SK-N-SH treated with all-trans-retinoic acid at 6 μM for 48 hours (cell line): ENCODE data around the gene LRRC8E.

ENCODE experiments used
- CSDC2 ChIP-seq: fragments of 250-450 bp; sonication (Bioruptor Pico); IDR thresholded peaks from 2 replicates; pipeline ENCODE4 v1.5.0; 2020; ENCODE audit warnings: mild to moderate bottlenecking, moderate library complexity
- GLIS3 ChIP-seq: fragments of 250-450 bp; sonication (Bioruptor Pico); IDR thresholded peaks from 2 replicates; pipeline ENCODE4 v1.5.0; 2020; ENCODE audit warnings: mild to moderate bottlenecking, moderate library complexity
- PPARA ChIP-seq: fragments of 250-450 bp; sonication (Bioruptor Pico); IDR thresholded peaks from 2 replicates; pipeline ENCODE4 v1.5.0; 2020; ENCODE audit warnings: mild to moderate bottlenecking, borderline replicate concordance
- RARB ChIP-seq: fragments of 250-450 bp; sonication (Bioruptor Pico); IDR thresholded peaks from 2 replicates; pipeline ENCODE4 v1.8.0; 2021; ENCODE audit warnings: mild to moderate bottlenecking, moderate library complexity
- SNAI2 ChIP-seq: fragments of 250-450 bp; sonication (Bioruptor Pico); IDR thresholded peaks from 2 replicates; pipeline ENCODE4 v1.5.0; 2020; ENCODE audit warnings: mild to moderate bottlenecking, moderate library complexity
- TCF4 ChIP-seq: fragments of 250-450 bp; sonication (Bioruptor Pico); IDR thresholded peaks from 2 replicates; pipeline ENCODE4 v1.8.0; 2021; ENCODE audit warnings: mild to moderate bottlenecking, moderate library complexity, borderline replicate concordance
- ZFP3 ChIP-seq: fragments of 250-450 bp; sonication (Bioruptor Pico); IDR thresholded peaks from 2 replicates; pipeline ENCODE4 v1.5.0; 2020; ENCODE audit warnings: mild to moderate bottlenecking, moderate library complexity
- ZFP30 ChIP-seq: fragments of 450-650 bp; formaldehyde crosslinking; IDR thresholded peaks from 2 replicates; pipeline ENCODE4 v1.5.0; 2022; ENCODE audit warnings: mild to moderate bottlenecking, moderate library complexity
- ZNF565 ChIP-seq: fragments of 450-650 bp; formaldehyde crosslinking; conservative IDR thresholded peaks from 2 replicates; pipeline ENCODE4 v1.5.0; 2020; ENCODE audit warnings: low read depth, mild to moderate bottlenecking, moderate library complexity
- ZNF70 ChIP-seq: fragments of 450-650 bp; formaldehyde crosslinking; IDR thresholded peaks from 2 replicates; pipeline ENCODE4 v1.5.0; 2020; ENCODE audit warnings: mild to moderate bottlenecking, moderate library complexity
- TF ChIP-seq, protein P1 (sequence below): fragments of 250-450 bp; sonication (Bioruptor Pico); IDR thresholded peaks from 2 replicates; pipeline ENCODE4 v1.8.0; 2021; ENCODE audit warnings: low read depth, mild to moderate bottlenecking, moderate library complexity, borderline replicate concordance
- TF ChIP-seq, protein P2 (sequence below): fragments of 250-450 bp; sonication (Bioruptor Pico); IDR thresholded peaks from 2 replicates; pipeline ENCODE4 v1.5.1; 2021; ENCODE audit warnings: mild to moderate bottlenecking, moderate library complexity
- TF ChIP-seq, protein P3 (sequence below): fragments of 250-450 bp; sonication (Bioruptor Pico); IDR thresholded peaks from 2 replicates; pipeline ENCODE4 v1.8.0; 2020; ENCODE audit warnings: mild to moderate bottlenecking, moderate library complexity, borderline replicate concordance
- TF ChIP-seq, protein P4 (sequence below): fragments of 250-450 bp; sonication (Bioruptor Pico); IDR thresholded peaks from 2 replicates; pipeline ENCODE4 v1.5.0; 2020; ENCODE audit warnings: mild to moderate bottlenecking, moderate library complexity

DNA sequence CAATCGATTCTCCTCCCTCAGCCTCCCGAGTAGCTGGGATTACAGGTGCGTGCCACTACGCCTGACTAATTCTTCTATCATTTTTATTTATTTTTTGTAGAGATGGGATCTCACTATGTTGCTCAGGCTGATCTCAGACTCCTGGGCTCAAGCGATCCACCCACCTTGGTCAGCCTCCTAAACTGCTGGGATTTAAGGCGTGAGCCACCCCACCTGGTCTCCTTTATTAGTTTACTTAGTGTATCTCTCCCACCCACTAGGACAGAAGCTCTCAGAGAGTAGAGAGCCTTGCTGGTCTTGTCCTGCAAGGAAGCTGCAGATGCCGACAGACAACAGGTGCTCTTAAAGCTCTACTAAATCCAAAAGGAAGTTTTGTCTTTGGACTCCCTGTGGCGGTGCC, 2.5 kb upstream of the LRRC8E start:
- TF ChIP-seq ZNF70 (CRISPR knock-in tag) = no peak
- TF ChIP-seq, protein P1, sequence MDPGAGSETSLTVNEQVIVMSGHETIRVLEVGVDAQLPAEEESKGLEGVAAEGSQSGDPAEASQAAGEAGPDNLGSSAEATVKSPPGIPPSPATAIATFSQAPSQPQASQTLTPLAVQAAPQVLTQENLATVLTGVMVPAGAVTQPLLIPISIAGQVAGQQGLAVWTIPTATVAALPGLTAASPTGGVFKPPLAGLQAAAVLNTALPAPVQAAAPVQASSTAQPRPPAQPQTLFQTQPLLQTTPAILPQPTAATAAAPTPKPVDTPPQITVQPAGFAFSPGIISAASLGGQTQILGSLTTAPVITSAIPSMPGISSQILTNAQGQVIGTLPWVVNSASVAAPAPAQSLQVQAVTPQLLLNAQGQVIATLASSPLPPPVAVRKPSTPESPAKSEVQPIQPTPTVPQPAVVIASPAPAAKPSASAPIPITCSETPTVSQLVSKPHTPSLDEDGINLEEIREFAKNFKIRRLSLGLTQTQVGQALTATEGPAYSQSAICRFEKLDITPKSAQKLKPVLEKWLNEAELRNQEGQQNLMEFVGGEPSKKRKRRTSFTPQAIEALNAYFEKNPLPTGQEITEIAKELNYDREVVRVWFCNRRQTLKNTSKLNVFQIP = no peak
- no peak for TF ChIP-seq SNAI2 (CRISPR knock-in tag)
- TF ChIP-seq TCF4 (CRISPR knock-in tag) = no peak
- TF ChIP-seq, protein P2, sequence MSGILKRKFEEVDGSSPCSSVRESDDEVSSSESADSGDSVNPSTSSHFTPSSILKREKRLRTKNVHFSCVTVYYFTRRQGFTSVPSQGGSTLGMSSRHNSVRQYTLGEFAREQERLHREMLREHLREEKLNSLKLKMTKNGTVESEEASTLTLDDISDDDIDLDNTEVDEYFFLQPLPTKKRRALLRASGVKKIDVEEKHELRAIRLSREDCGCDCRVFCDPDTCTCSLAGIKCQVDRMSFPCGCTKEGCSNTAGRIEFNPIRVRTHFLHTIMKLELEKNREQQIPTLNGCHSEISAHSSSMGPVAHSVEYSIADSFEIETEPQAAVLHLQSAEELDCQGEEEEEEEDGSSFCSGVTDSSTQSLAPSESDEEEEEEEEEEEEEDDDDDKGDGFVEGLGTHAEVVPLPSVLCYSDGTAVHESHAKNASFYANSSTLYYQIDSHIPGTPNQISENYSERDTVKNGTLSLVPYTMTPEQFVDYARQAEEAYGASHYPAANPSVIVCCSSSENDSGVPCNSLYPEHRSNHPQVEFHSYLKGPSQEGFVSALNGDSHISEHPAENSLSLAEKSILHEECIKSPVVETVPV (CRISPR knock-in tag) = no peak
- TF ChIP-seq ZFP3 = no peak
- no peak for TF ChIP-seq GLIS3 (CRISPR knock-in tag)
- no peak for TF ChIP-seq RARB (CRISPR knock-in tag)
- no peak for TF ChIP-seq ZFP30 (CRISPR knock-in tag)
- no peak for TF ChIP-seq CSDC2
- no peak for TF ChIP-seq ZNF565 (CRISPR knock-in tag)
- TF ChIP-seq, protein P3, sequence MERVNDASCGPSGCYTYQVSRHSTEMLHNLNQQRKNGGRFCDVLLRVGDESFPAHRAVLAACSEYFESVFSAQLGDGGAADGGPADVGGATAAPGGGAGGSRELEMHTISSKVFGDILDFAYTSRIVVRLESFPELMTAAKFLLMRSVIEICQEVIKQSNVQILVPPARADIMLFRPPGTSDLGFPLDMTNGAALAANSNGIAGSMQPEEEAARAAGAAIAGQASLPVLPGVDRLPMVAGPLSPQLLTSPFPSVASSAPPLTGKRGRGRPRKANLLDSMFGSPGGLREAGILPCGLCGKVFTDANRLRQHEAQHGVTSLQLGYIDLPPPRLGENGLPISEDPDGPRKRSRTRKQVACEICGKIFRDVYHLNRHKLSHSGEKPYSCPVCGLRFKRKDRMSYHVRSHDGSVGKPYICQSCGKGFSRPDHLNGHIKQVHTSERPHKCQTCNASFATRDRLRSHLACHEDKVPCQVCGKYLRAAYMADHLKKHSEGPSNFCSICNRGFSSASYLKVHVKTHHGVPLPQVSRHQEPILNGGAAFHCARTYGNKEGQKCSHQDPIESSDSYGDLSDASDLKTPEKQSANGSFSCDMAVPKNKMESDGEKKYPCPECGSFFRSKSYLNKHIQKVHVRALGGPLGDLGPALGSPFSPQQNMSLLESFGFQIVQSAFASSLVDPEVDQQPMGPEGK (CRISPR knock-in tag) = no peak
- TF ChIP-seq PPARA (CRISPR knock-in tag) = no peak
- TF ChIP-seq, protein P4, sequence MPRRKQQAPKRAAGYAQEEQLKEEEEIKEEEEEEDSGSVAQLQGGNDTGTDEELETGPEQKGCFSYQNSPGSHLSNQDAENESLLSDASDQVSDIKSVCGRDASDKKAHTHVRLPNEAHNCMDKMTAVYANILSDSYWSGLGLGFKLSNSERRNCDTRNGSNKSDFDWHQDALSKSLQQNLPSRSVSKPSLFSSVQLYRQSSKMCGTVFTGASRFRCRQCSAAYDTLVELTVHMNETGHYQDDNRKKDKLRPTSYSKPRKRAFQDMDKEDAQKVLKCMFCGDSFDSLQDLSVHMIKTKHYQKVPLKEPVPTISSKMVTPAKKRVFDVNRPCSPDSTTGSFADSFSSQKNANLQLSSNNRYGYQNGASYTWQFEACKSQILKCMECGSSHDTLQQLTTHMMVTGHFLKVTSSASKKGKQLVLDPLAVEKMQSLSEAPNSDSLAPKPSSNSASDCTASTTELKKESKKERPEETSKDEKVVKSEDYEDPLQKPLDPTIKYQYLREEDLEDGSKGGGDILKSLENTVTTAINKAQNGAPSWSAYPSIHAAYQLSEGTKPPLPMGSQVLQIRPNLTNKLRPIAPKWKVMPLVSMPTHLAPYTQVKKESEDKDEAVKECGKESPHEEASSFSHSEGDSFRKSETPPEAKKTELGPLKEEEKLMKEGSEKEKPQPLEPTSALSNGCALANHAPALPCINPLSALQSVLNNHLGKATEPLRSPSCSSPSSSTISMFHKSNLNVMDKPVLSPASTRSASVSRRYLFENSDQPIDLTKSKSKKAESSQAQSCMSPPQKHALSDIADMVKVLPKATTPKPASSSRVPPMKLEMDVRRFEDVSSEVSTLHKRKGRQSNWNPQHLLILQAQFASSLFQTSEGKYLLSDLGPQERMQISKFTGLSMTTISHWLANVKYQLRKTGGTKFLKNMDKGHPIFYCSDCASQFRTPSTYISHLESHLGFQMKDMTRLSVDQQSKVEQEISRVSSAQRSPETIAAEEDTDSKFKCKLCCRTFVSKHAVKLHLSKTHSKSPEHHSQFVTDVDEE (CRISPR knock-in tag) = no peak
